GM18870 (cell line): ENCODE results near the gene BICC1.
A peak's percentile ranks its signal among the peaks of the same experiment; 100 is the strongest.
"Not testable (repeated sequence)": the region's sequence is repeated elsewhere in the genome, so short reads cannot be mapped to it uniquely, and the experiment has no call there.

Experiments
- ATAC-seq: cut with Tn5 transposase; IDR thresholded peaks from one replicate; pipeline ENCODE4 v1.9.1; 2021; ENCODE audit warnings: moderate library complexity; ENCODE audit not compliant: unreplicated experiment

The BICC1 gene

DNA sequence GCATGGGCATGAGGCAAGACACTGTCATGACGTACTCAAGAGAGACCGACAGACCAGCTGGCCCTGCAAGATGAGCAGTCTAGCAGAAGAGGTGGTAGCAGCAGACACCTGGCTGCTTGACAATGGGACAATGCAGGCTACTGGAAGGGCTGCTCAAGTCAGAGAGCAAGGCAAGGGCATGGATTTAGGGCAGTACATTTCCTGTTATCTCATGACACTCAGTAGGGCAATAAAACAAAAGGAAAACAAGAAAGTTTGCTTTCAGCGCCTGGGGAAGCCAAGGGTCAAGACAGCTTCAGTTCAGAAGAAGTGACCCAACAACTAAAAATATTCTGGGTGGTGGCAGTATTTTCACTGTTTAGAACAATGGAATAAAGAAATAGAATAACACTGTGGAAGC lies 332.0 kb downstream of the BICC1 start:
- ATAC-seq, result no peak

DNA sequence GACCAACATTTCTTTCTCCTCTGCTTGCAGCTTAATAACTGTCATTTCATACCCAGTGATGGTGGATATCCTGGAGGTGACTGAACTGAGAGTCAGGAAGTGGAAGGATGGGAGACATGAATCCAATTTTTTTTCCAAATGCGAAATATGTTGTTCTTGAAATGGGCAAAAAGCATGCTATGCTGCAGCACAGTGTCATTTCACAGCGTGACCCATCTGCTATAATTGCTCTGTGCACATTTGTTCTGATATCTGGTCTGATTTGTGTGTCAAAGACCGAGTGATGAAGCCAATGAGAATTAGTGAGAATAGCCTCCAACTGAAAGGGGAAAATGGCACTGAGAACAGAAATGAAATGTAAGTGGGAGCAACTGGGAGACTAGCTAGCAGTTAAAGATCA lies 334.2 kb downstream of the BICC1 start:
- no peak for ATAC-seq

DNA sequence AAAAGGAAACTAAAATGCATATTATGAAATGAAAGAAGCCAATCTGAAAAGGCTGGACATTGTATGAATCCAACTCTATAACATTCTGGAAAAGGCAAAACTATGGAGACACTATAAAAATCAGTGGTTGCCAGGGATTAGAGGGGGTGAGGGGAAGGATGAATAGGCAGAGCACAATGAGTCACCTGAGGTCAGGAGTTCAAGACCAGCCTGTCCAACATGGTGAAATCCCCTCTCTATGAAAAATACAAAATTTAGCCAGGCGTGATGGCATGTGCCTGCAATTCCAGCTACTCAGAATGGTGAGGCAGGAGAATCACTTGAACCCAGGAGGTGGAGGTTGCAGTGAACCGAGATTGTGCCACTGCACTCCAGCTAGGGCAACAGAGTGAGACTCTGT lies 338.9 kb downstream of the BICC1 start:
- ATAC-seq, result no peak

DNA sequence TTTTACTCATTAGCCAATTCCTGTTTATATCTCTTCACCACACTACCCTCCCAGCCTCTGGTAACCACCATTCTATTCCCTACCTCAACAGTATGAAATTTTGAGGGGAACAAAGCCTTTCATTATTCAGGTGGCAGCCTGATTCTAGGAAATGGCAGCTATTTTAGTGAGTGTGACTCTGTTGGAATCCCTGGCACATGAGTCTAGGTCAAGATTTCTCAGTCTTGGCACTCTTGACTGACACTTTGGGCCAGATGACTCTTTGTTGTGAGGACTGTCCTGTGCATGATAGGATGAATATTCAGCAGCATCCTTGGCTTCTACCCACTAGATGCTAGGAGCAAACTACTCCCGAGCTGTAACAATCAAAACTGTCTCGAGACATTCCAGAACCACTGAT lies 341.0 kb downstream of the BICC1 start:
- no peak for ATAC-seq

DNA sequence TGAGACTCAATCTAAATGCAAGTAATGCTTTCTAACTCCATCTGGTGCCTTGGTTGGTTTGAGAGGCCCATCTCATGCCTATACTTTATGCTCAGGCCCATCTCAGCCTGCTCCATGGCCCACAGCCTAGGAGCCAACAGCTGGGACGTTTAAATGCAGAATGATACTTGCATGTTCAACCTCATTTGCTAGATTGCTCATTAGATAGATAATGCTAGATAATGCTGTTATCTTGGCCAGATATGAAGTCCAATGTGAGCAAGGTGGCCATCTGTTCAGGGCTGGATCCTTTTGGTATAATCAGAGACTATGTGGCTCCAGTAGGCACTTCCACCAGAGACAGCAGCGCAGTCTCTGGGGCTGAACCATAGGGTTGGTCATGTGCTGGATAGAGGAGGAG lies 342.1 kb downstream of the BICC1 start:
- no peak for ATAC-seq

DNA sequence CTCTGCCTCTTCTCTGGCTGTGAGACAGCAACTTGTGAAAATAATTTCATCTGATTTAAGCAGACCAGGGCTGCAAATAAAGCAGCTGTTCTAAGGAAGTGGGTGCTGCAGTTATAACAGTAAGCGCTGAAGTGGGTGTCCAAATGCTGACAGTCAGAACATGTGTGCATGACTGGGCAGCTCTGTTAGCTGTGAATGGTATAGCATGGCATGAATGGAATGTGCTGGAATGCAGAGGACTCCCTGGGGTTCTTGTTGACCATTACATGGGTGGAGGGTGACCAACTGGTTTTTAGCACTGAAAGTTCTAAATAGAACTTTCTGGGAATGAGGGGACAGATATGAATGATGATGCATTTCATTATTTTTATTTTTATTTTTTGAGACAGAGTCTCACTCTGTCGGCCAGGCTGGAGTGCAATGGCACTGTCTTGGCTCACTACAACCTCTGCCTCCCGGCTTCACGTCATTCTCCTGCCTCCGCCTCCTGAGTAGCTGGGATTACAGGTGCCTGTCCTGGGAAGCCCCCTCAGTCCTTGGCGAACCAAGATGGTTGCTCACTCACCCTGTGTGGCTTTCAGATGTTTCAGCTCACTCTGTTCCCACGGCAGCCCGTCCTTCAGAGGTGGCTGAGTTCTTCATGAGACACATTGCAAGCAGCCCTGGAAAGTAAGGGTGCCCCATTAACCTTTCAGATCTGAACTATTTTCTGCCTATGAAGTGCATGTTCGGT lies 344.0 kb downstream of the BICC1 start:
- ATAC-seq, result no peak

DNA sequence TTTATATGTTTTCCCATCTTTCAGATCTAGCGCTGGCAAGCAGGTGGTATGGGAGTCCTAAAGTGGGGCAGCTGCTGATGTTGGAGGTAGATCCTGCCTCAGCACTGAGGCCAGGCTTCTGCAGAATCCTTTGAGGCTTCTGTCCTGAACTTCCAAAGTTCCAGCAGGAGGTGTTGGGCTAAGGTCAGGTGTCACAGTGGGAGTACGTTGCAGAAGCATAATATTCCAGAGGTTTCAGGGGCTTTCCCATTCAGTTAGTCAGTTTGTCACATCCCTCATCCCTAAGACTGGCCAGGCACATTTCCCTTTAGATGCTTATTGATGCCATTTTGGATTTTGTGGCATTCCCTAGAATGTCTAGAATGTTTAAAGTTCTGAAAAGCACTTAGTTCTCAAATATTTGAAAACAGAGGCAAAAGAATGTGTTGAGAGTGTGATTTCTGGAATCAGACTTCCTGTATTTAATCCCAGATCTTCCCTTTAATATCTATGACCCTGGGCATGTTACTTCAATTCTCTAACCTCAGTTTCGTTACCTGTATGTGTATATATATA lies 344.7 kb downstream of the BICC1 start:
- ATAC-seq, result no peak

DNA sequence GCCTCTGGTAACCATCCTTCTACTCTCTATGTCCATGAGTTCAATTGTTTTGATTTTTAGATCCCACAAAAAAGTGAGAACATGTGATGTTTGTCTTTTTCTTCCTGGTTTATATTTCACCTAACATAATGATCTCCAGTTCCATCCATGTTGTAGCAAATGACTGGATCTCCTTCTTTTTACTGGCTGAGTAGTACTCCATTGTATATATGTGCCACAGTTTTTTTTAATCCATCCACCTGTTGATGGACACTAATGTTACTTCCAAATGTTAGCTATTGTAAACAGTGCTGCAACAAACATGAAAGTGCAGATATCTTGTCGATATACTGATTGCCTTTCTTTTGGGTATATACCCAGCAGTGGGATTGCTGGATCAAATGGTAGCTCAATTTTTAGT lies 345.5 kb downstream of the BICC1 start:
- ATAC-seq, result not testable (repeated sequence)

DNA sequence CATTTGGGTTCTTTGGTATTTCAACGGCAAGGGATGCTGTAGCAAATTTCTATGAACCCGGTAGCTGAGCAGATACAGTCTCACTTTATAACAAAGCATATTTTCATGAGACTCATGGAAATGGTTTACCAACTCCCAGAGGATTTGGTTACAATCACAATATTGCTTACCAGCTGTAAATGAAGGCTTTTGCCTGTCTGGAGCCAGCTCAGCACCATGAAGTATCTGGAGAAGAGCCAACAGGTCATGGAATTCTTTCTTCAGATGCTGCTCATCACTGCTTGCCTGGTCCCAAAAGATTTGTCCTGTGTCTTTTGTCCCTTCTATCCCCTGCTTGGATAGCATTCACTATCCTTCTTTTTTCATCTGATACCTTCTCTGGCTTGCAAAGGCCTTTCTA lies 346.9 kb downstream of the BICC1 start:
- no peak for ATAC-seq

DNA sequence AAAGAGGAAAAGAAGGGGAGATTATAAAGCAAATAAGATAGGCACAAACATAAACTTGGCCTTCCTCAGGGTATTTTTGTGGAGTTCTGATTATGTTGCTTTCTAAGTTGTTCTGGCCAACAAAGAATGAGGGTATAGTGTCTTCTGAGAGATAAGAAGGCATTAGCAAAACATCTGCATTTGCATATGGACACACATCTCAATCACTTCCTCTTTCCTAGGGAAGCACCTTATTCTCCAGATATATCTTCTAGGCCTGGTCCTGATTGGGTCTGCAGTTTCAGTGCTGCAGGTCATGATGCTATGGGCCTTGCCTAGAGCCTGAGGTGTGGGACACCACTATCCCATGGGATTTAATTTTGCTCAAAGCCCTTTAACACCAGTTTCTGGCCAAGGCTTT lies 355.0 kb downstream of the BICC1 start:
- ATAC-seq, result peak; percentile 68

DNA sequence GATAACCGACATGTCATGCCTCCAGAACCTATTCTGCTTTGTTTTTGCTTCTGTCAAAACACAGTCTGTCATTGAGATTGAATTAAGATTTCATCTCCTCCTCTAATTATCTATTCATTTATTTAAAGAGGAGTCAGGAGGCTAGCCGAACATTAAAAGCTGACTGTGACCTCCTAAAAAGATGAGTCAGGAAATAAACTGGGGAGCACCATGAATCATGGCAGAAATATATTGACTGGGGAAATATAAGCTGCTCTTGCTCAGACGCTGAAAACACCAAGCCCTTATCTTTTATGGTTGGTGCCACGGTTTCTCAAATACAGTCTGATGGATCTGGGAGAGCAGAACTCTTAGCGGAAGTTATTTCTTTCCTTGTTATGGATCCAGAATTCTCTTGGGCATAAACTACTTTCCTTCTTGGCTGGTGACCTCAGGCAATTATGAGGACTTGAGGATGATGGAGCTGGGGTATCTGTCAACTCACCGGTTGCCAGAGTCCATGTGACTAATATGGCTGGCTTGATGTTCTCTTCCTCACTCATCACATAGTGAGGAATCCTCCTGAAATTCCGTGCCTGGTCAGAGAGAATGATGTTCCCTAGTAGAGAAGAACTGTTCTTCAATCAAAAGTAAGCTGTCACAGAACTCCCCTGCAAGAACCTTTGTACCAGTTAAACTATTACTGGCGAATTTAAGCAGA lies 356.2 kb downstream of the BICC1 start:
- no peak for ATAC-seq

DNA sequence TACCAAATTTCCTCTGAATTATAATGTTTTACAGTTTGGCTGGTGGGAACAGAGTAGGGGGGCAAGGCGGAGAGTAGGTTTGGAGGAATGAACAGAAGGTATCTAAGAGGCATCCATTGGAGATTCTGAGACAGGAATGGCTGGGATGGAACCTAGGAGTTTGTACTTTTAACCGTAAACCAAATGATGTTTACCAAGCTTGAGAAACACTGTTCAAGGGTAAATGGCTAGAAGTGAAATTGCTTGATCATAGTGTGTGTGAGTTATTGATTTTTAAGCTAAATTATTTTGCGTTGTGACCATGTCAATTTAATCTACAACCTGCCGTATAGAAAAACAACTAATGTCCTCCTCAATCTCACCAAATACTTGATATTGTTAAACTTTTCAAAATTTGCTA lies 357.4 kb downstream of the BICC1 start:
- ATAC-seq, result no peak

DNA sequence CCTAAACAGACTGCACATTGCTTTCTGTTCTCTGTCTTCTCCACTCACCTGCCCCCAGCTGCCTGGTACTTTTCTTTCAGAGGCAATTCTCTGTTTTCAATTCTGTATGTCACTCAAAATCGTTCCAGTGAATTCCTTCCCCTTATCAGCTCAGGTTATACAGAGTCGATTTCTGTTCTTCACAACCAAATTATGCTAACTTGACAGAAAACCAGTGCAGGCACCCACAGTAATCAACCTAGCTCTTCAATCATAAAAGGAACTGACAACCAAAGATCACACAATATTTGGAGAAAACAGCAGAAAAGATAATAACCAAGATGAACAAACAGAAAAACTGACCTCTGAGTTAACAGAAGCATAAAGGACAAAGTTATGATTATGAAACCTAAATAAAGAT lies 360.5 kb downstream of the BICC1 start:
- no peak for ATAC-seq
